CD14-positive monocyte (primary cell): ENCODE results near the gene SDK1. TPM values are rescaled to one million over a fixed set of nuclear protein-coding genes. Genes with fewer than 3 reads are reported as not detected.

Experiments used
- DNase-seq, 3 donors: peaks; one replicate each; pipeline ENCODE4 v3.0.0-alpha.2; 2011 to 2022
- H2AFZ ChIP-seq: 2 replicates; pipeline ENCODE4 v1.6.0; 2012; ENCODE audit warnings: mild to moderate bottlenecking, low read depth, low read length, inconsistent platforms; ENCODE audit not compliant: insufficient read depth, poor library complexity, severe bottlenecking
- H3K27ac ChIP-seq, 2 donors: 1 replicate in 1 of 2; 2 replicates in 1 of 2; pipeline ENCODE4 v1.5.1; 2012 to 2013; ENCODE audit warnings: low read length in 2 of 2, control low read depth in 1 of 2, inconsistent platforms in 1 of 2, low read depth in 1 of 2, mild to moderate bottlenecking in 1 of 2
- H3K27me3 ChIP-seq, 2 donors: one replicate each; pipeline versions ENCODE4 v1.6.0 to v1.6.1; 2011 to 2013; ENCODE audit warnings: low read length in 2 of 2; ENCODE audit not compliant: control insufficient read depth in 2 of 2, insufficient read depth in 2 of 2
- H3K36me3 ChIP-seq, 2 donors: replicated peaks in 1 of 2; 1 replicate in 1 of 2; 2 replicates in 1 of 2; pipeline versions ENCODE4 v1.5.1 to v1.6.1; 2012 to 2013; ENCODE audit warnings: low read length in 2 of 2, control low read depth in 1 of 2, inconsistent platforms in 1 of 2, mild to moderate bottlenecking in 1 of 2; ENCODE audit not compliant: insufficient read depth in 2 of 2, control insufficient read depth in 1 of 2
- H3K4me1 ChIP-seq, 2 donors: 1 replicate in 1 of 2; 2 replicates in 1 of 2; pipeline versions ENCODE4 v1.5.1 to v1.6.1; 2012 to 2013; ENCODE audit warnings: low read length in 2 of 2, control low read depth in 1 of 2, inconsistent platforms in 1 of 2, mild to moderate bottlenecking in 1 of 2, moderate library complexity in 1 of 2; ENCODE audit not compliant: insufficient read depth in 2 of 2, control insufficient read depth in 1 of 2
- H3K4me2 ChIP-seq: replicated peaks from 2 replicates; pipeline ENCODE3; 2012; ENCODE audit warnings: low read length, moderate library complexity, mild to moderate bottlenecking; ENCODE audit not compliant: poor library complexity, severe bottlenecking; ENCODE audit errors: extremely low read depth
- H3K4me3 ChIP-seq, 3 experiments: fragments of 200-600 bp in 1 of 3; sonication (generic) in 1 of 3; replicated peaks in 1 of 3; 1 replicate in 2 of 3; 2 replicates in 1 of 3; pipeline ENCODE4 v1.5.1; 2011 to 2013; ENCODE audit warnings: low read length in 3 of 3, mild to moderate bottlenecking in 3 of 3, control low read depth in 2 of 3, low read depth in 2 of 3, inconsistent platforms in 1 of 3, moderate library complexity in 1 of 3
- H3K79me2 ChIP-seq: 2 replicates; pipeline ENCODE4 v1.6.0; 2012; ENCODE audit warnings: mild to moderate bottlenecking, control low read depth, inconsistent platforms, low read length, moderate library complexity; ENCODE audit not compliant: insufficient read depth
- H3K9ac ChIP-seq: 2 replicates; pipeline ENCODE4 v1.6.0; 2017; ENCODE audit warnings: low read length, mild to moderate bottlenecking; ENCODE audit not compliant: insufficient read depth, poor library complexity, severe bottlenecking
- H3K9me3 ChIP-seq, 2 donors: replicated peaks in 1 of 2; 1 replicate in 1 of 2; 2 replicates in 1 of 2; pipeline versions ENCODE4 v1.5.1 to v1.6.1; 2012 to 2013; ENCODE audit warnings: low read length in 2 of 2, control low read depth in 1 of 2; ENCODE audit not compliant: control insufficient read depth in 1 of 2, insufficient read depth in 1 of 2
- H4K20me1 ChIP-seq: 2 replicates; pipeline ENCODE4 v1.6.0; 2012; ENCODE audit warnings: mild to moderate bottlenecking, low read length, control low read depth, moderate library complexity; ENCODE audit not compliant: insufficient read depth
- H3K27ac Mint-ChIP-seq, 7 donors: one replicate each; pipeline ENCODE4 v1.8.0; 2020; ENCODE audit warnings: mild to moderate bottlenecking in 7 of 7, mixed read lengths in 7 of 7, moderate library complexity in 6 of 7, inconsistent platforms in 2 of 7
- H3K27me3 Mint-ChIP-seq, 3 donors: one replicate each; pipeline ENCODE4 v1.8.0; 2021 to 2022; ENCODE audit warnings: low read depth in 3 of 3, mild to moderate bottlenecking in 3 of 3, mixed read lengths in 3 of 3, moderate library complexity in 3 of 3, inconsistent platforms in 1 of 3
- H3K36me3 Mint-ChIP-seq, 2 donors: one replicate each; pipeline ENCODE4 v1.8.0; 2020; ENCODE audit warnings: mixed read lengths in 2 of 2, inconsistent platforms in 1 of 2, mild to moderate bottlenecking in 1 of 2
- H3K4me1 Mint-ChIP-seq: one replicate; pipeline ENCODE4 v1.8.0; 2020; ENCODE audit warnings: mild to moderate bottlenecking, mixed read lengths
- H3K4me3 Mint-ChIP-seq, 2 donors: one replicate each; pipeline ENCODE4 v1.8.0; 2020; ENCODE audit warnings: mild to moderate bottlenecking in 2 of 2, mixed read lengths in 2 of 2, moderate library complexity in 1 of 2
- H3K9me3 Mint-ChIP-seq, 7 donors: one replicate each; pipeline ENCODE4 v1.8.0; 2020 to 2022; ENCODE audit warnings: mixed read lengths in 7 of 7, mild to moderate bottlenecking in 6 of 7, moderate library complexity in 6 of 7, inconsistent platforms in 2 of 7
- CTCF ChIP-seq: fragments of 200-600 bp; IDR thresholded peaks from one replicate; pipeline ENCODE4 v1.8.0; 2022; ENCODE audit warnings: antibody characterized with exemption, mild to moderate bottlenecking
- WGBS: methylation state at CpG from one replicate; pipeline ENCODE4 v1.1.5; 2013; ENCODE audit warnings: missing lambda C conversion rate; ENCODE audit not compliant: insufficient coverage; 5-methylcytosine and 5-hydroxymethylcytosine counted together
- intact Hi-C, 2 donors: fragments of 100-400 bp; cut with micrococcal nuclease; formaldehyde crosslinking; loops; one replicate each; pipeline versions ENCODE4 v1.15.0 to v1.15.1; 2023
- polyA plus RNA-seq, 3 donors: library from polyadenylated mRNA; depleted of rRNA in 1 of 3; unstranded in 2 of 3; stranded (reverse) in 1 of 3; fragments of 300-500 nt in 2 of 3; fragments of >200 nt in 1 of 3; fragmentation: Illumina TruSeq in 2 of 3; gene quantifications; 1 replicate in 2 of 3; 2 replicates in 1 of 3; pipeline ENCODE4 v1.2.3, GENCODE V29; 2012 to 2021

SDK1 gene
- polyA plus RNA-seq, 3 donors = 0.01 TPM; not detected in 2

GRCh38 chr7:3283130-3283704 lies 17.8 kb upstream of the SDK1 start:
- intact Hi-C loops = no loop called here

GRCh38 chr7:3285652-3286051 lies 15.4 kb upstream of the SDK1 start:
- no peak overlapping the region for H3K9ac ChIP-seq
- H3K4me2 ChIP-seq = no peak overlapping the region
- peaks cover 0 to 5% (median 2%) of the 10 kb centered on the region in 3 donors for H3K27me3 Mint-ChIP-seq
- H3K36me3 ChIP-seq = no peaks in the 10 kb centered on the region
- no peak for TF ChIP-seq CTCF
- H3K4me1 Mint-ChIP-seq = no peaks in the 10 kb centered on the region
- peaks cover 3 to 11% (median 4%) of the 10 kb centered on the region in 7 donors for H3K9me3 Mint-ChIP-seq
- H3K4me3 ChIP-seq = no peak overlapping the region
- intact Hi-C loops = no loop called here
- H3K27me3 ChIP-seq = no peaks in the 10 kb centered on the region
- no peak overlapping the region for H3K27ac Mint-ChIP-seq
- WGBS = 98% methylated on average over 5 of the region's 10 CpGs
- DNase-seq = no peak
- H3K79me2 ChIP-seq = no peaks in the 10 kb centered on the region
- no peaks in the 10 kb centered on the region for H4K20me1 ChIP-seq
- no peak overlapping the region for H2AFZ ChIP-seq
- no peaks in the 10 kb centered on the region for H3K4me1 ChIP-seq
- no peak overlapping the region for H3K27ac ChIP-seq
- H3K36me3 Mint-ChIP-seq = no peaks in the 10 kb centered on the region
- H3K9me3 ChIP-seq = peaks cover 0 to 3% of the 10 kb centered on the region in 2 donors
- H3K4me3 Mint-ChIP-seq = no peak overlapping the region

More at GRCh38 chr7:3283130-3283704, 17.8 kb upstream of the SDK1 start:
- no peak overlapping the region for H3K4me3 Mint-ChIP-seq
- WGBS = 80% methylated on average over 2 of the region's 5 CpGs
- H3K4me2 ChIP-seq = no peak overlapping the region
- H3K4me1 ChIP-seq = no peaks in the 10 kb centered on the region
- H3K9ac ChIP-seq = no peak overlapping the region
- no peaks in the 10 kb centered on the region for H3K9me3 ChIP-seq
- H3K27ac ChIP-seq = no peak overlapping the region
- no peaks in the 10 kb centered on the region for H3K36me3 Mint-ChIP-seq
- TF ChIP-seq CTCF = no peak
- no peaks in the 10 kb centered on the region for H3K36me3 ChIP-seq
- no peak overlapping the region for H3K27ac Mint-ChIP-seq
- no peaks in the 10 kb centered on the region for H3K27me3 ChIP-seq
- no peak overlapping the region for H3K4me3 ChIP-seq
- H4K20me1 ChIP-seq = no peaks in the 10 kb centered on the region
- H2AFZ ChIP-seq = no peak overlapping the region
- H3K79me2 ChIP-seq = no peaks in the 10 kb centered on the region
- no peaks in the 10 kb centered on the region for H3K4me1 Mint-ChIP-seq
- no peak for DNase-seq
- H3K9me3 Mint-ChIP-seq = peaks cover 0 to 9% (median 3%) of the 10 kb centered on the region in 7 donors
- peaks cover 0 to 8% (median 3%) of the 10 kb centered on the region in 3 donors for H3K27me3 Mint-ChIP-seq
